ENCODE data around the gene RHBDD3.

DNA sequence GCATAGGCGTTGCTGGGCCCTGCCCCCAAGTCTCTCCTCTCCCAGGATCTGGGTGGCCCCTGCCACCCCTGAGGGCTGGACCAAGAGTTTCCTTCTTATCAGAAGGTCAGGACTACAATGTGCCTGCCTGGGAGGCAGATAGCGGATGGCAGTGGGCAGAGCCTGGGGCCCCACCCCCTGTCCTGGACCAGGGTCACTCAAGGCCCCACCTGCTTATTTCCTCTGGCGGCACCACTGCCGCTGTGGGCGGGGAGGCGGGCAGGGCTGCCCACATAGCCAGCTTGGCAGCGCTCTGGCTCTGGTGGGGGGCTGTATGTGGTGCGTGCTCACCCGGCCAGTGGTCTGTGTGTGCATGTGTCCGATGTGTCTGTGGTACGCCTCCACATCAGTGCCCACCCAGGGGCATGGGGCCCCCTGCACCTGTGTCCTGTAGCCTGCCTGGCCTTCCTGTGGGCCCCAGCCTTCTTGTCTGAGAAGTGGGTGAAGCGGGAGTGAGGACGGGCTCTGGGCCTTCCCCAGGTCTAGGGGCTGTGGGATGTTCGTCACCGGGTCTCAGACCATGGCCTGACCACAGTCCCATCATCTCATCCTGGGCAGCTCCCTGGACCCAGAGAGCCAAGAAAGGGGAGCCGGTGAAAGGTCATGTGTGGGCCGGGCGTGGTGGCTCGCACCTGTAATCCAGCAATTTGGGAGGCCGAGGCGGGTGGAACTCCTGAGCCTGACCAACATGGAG lies 41.7 kb upstream of the RHBDD3 start:
- TF ChIP-seq POLR2A (IDR thresholded peaks at IDR 0.05): no peak
- TF ChIP-seq, protein P1, sequence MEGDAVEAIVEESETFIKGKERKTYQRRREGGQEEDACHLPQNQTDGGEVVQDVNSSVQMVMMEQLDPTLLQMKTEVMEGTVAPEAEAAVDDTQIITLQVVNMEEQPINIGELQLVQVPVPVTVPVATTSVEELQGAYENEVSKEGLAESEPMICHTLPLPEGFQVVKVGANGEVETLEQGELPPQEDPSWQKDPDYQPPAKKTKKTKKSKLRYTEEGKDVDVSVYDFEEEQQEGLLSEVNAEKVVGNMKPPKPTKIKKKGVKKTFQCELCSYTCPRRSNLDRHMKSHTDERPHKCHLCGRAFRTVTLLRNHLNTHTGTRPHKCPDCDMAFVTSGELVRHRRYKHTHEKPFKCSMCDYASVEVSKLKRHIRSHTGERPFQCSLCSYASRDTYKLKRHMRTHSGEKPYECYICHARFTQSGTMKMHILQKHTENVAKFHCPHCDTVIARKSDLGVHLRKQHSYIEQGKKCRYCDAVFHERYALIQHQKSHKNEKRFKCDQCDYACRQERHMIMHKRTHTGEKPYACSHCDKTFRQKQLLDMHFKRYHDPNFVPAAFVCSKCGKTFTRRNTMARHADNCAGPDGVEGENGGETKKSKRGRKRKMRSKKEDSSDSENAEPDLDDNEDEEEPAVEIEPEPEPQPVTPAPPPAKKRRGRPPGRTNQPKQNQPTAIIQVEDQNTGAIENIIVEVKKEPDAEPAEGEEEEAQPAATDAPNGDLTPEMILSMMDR (IDR thresholded peaks at IDR 0.05): no peak
